ENCODE data around the gene RHBDL1. TPM values are rescaled to one million over a fixed set of nuclear protein-coding genes. Genes with fewer than 3 reads are reported as not detected.

Gene RHBDL1
- total RNA-seq, 1 experiment from 2014 or later = 1.7 TPM

GRCh38 chr16:648781-649589, 26.5 kb upstream of the RHBDL1 start, which contains the start of gene WDR90:
Gene WDR90, plus strand, starts transcription at chr16:649365. Its CDS starts 52 bp downstream, at chr16:649417.
- no TSS peak for BruUV-seq (replicated peaks)
- POLR2A ChIA-PET (ENCODE audit: unreplicated experiment) = no interaction called here
- no peaks in the 10 kb centered on the region for H3K36me3 ChIP-seq (ENCODE audit: low read depth, low read length)
- peak within 1 kb of the TSS; percentile 40 for H3K27ac ChIP-seq (ENCODE audit: low read length)
- peak within 1 kb of the TSS; percentile 83 for H3K9ac ChIP-seq (ENCODE audit: low read length)
- DNase-seq (peak; percentile 69), ATAC-seq (peak; percentile 75)
- TF ChIP-seq EZH2 (IDR thresholded peaks at IDR 0.05; ENCODE audit: low read length, unreplicated experiment) = no peak
- no peak for TF ChIP-seq CTCF (conservative IDR thresholded peaks at IDR 0.05; ENCODE audit: low read depth, low read length)
- TF ChIP-seq EZH2phosphoT487 (IDR thresholded peaks at IDR 0.05; ENCODE audit: borderline replicate concordance, low read length) = no peak
- H3K27me3 ChIP-seq (ENCODE audit: low read length) = no peaks in the 10 kb centered on the region
- no peaks in the 10 kb centered on the region for H3F3A ChIP-seq (ENCODE audit: low read length, unreplicated experiment)
- no peaks in the 10 kb centered on the region for H3K9me2 ChIP-seq (replicated peaks; ENCODE audit: low read length)
- H3K4me2 ChIP-seq (ENCODE audit: low read length) = peak within 1 kb of the TSS; percentile 81
- no peaks in the 10 kb centered on the region for H3K9me3 ChIP-seq (ENCODE audit: low read length)
- peak within 1 kb of the TSS; percentile 73 for H2AFZ ChIP-seq (ENCODE audit: low read length)
- peaks cover 24% of the 10 kb centered on the region for H3K79me2 ChIP-seq (ENCODE audit: low read length)
- no peaks in the 10 kb centered on the region for H4K20me1 ChIP-seq (ENCODE audit: low read length)
- intact Hi-C loops (cut with micrococcal nuclease) = no loop called here
- CTCF ChIA-PET = no interaction called here
- H3K4me3 ChIP-seq (ENCODE audit: low read length) = peak within 1 kb of the TSS; percentile 62
- peaks cover 33% of the 10 kb centered on the region for H3K4me1 ChIP-seq (ENCODE audit: insufficient read depth, low read length)

GRCh38 chr16:649631-650030, 25.8 kb upstream of the RHBDL1 start:
- H3F3A ChIP-seq (ENCODE audit: low read length, unreplicated experiment) = no peaks in the 10 kb centered on the region
- TF ChIP-seq EZH2 (IDR thresholded peaks at IDR 0.05; ENCODE audit: low read length, unreplicated experiment) = no peak
- no peak for TF ChIP-seq CTCF (conservative IDR thresholded peaks at IDR 0.05; ENCODE audit: low read depth, low read length)
- TF ChIP-seq EZH2phosphoT487 (IDR thresholded peaks at IDR 0.05; ENCODE audit: borderline replicate concordance, low read length) = no peak
- H3K4me2 ChIP-seq (ENCODE audit: low read length) = peak overlapping the region; percentile 81
- peak overlapping the region; percentile 83 for H3K9ac ChIP-seq (ENCODE audit: low read length)
- POLR2A ChIA-PET (ENCODE audit: unreplicated experiment) = no interaction called here
- no peak for DNase-seq
- no peaks in the 10 kb centered on the region for H3K36me3 ChIP-seq (ENCODE audit: low read depth, low read length)
- no TSS peak for BruUV-seq (replicated peaks)
- H3K79me2 ChIP-seq (ENCODE audit: low read length) = peaks cover 18% of the 10 kb centered on the region
- no peaks in the 10 kb centered on the region for H3K27me3 ChIP-seq (ENCODE audit: low read length)
- H4K20me1 ChIP-seq (ENCODE audit: low read length) = no peaks in the 10 kb centered on the region
- ATAC-seq = peak; percentile 32
- peak overlapping the region; percentile 62 for H3K4me3 ChIP-seq (ENCODE audit: low read length)
- H3K27ac ChIP-seq (ENCODE audit: low read length) = 0 out of 2 replicates have a peak overlapping the region, but pooled peaks have one; percentile 23
- H3K9me3 ChIP-seq (ENCODE audit: low read length) = no peaks in the 10 kb centered on the region
- H2AFZ ChIP-seq (ENCODE audit: low read length) = peak overlapping the region; percentile 73
- H3K9me2 ChIP-seq (replicated peaks; ENCODE audit: low read length) = no peaks in the 10 kb centered on the region
- peaks cover 28% of the 10 kb centered on the region for H3K4me1 ChIP-seq (ENCODE audit: insufficient read depth, low read length)
- intact Hi-C loops (cut with micrococcal nuclease) = no loop called here
- CTCF ChIA-PET = no interaction called here

- ATAC-seq (no peak), DNase-seq (no peak)
- H3K27me3 ChIP-seq (ENCODE audit: low read length) = no peaks in the 10 kb centered on the region
- no peaks in the 10 kb centered on the region for H3F3A ChIP-seq (ENCODE audit: low read length, unreplicated experiment)
- no peaks in the 10 kb centered on the region for H4K20me1 ChIP-seq (ENCODE audit: low read length)
- H3K36me3 ChIP-seq (ENCODE audit: low read depth, low read length) = no peaks in the 10 kb centered on the region
- BruUV-seq (replicated peaks) = no TSS peak
- H3K9ac ChIP-seq (ENCODE audit: low read length) = no peak overlapping the region
- H3K4me1 ChIP-seq (ENCODE audit: insufficient read depth, low read length) = peaks cover 11% of the 10 kb centered on the region
- no peak for TF ChIP-seq CTCF (conservative IDR thresholded peaks at IDR 0.05; ENCODE audit: low read depth, low read length)
- no peak for TF ChIP-seq EZH2phosphoT487 (IDR thresholded peaks at IDR 0.05; ENCODE audit: borderline replicate concordance, low read length)
- no peak for TF ChIP-seq EZH2 (IDR thresholded peaks at IDR 0.05; ENCODE audit: low read length, unreplicated experiment)
- CTCF ChIA-PET = no interaction called here
- no peaks in the 10 kb centered on the region for H3K9me3 ChIP-seq (ENCODE audit: low read length)
- intact Hi-C loops (cut with micrococcal nuclease) = no loop called here
- H3K4me2 ChIP-seq (ENCODE audit: low read length) = no peak overlapping the region
- no peaks in the 10 kb centered on the region for H3K79me2 ChIP-seq (ENCODE audit: low read length)
- H3K4me3 ChIP-seq (ENCODE audit: low read length) = no peak overlapping the region
- H2AFZ ChIP-seq (ENCODE audit: low read length) = no peak overlapping the region
- no peak overlapping the region for H3K27ac ChIP-seq (ENCODE audit: low read length)
- H3K9me2 ChIP-seq (replicated peaks; ENCODE audit: low read length) = no peaks in the 10 kb centered on the region
- POLR2A ChIA-PET (ENCODE audit: unreplicated experiment) = no interaction called here
These were observed 23.6 kb upstream of the RHBDL1 start for GRCh38 chr16:651844-652243.

All from PC-3 (cell line).